NCI-H82 (cell line): ENCODE measurements around the gene RBM45.
"Not testable (repeated sequence)": the region's sequence is repeated elsewhere in the genome, so short reads cannot be mapped to it uniquely, and the experiment has no call there.

Experiments
- DNase-seq: peaks from one replicate; lab custom pipeline; 2025; lab: John Stamatoyannopoulos, UW

Gene RBM45

DNA sequence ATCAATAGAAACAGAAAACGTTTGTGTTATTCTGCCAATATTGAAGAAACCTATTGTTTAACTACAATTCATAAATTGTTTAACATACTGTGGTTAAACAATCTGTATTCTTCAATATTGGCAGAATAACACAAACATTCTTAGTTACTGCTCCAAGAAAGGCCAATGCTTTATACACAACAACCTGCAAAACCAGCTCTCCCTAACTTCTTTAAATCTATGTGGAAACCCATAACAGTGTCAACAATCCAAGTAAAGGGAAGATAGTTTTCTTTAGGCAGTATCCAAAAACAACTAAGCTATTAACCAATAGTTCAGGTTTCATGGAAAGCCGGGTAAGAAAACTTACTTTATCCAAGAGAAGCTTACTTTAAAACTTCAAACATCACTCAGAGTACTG is 6.2 kb upstream of the RBM45 start:
- no peak for DNase-seq

GRCh38 chr2:178108176-178108575 is 4.1 kb upstream of the RBM45 start:
- DNase-seq: no peak

- peak; percentile 78 for DNase-seq
These were observed 2.4 kb upstream of the RBM45 start for GRCh38 chr2:178109813-178110212.

DNA sequence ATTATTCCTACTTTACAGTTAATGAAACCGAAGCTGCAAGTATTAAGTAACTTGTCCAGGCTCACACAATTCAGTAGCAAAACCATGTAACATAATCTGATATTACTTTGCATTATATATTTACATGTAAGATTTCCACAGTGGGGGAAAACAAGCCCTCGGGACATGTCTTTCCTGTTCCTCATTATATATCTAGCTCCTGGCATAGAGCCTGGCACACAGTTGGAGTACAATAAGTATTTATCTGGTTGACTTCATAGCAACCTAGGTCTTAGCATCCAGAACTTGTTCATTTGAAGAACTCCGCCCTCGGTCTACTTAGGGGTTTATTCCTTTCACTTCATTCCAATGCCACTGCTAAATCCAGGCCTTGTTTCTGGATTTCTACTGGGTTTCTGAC is 1.6 kb upstream of the RBM45 start:
- no peak for DNase-seq

GRCh38 chr2:178111743-178112142 is 494 bp upstream of the RBM45 start:
- no peak for DNase-seq

DNA sequence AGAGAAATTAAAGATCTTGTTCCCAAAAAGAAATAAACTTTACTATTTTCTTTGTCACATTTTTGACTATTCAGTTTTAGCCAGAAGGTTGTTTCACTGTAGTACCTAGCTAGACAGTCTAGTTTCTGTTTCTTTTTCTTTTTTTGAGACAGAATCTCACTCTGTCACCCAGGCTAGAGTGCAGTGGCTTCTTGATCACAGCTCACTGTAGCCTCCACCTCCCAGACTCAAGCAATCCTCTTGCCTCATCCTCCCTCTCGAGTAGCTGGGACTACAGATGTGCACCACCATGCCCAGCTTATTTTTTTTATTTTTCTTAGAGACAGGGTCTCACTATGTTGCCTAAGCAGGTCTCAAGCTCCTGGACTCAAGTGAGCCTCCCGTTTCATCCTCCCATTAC is 2.2 kb downstream of the RBM45 start:
- DNase-seq: no peak

- DNase-seq: no peak
These were observed 3.0 kb downstream of the RBM45 start for GRCh38 chr2:178115271-178115670.

DNA sequence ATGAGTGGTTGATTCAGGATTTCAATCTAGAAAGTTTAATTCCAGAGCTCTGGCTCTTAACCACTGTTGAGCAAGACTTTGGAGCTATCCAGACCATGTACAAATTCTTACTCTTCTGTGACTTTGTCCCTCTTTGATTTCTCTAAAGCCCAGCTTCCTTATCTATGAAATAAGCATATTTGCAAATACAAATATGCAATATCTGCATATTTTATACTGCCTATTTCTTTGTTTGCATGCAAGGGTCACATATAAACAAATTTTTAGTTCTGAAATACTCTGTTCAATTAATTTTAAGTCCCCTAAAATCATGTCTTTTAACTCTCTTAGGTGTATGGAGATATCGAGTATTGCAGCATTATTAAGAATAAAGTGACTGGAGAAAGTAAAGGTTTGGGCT is 5.5 kb downstream of the RBM45 start:
- no peak for DNase-seq

GRCh38 chr2:178119179-178119922 is 7.1 kb downstream of the RBM45 start:
- peak; percentile 30 for DNase-seq

DNA sequence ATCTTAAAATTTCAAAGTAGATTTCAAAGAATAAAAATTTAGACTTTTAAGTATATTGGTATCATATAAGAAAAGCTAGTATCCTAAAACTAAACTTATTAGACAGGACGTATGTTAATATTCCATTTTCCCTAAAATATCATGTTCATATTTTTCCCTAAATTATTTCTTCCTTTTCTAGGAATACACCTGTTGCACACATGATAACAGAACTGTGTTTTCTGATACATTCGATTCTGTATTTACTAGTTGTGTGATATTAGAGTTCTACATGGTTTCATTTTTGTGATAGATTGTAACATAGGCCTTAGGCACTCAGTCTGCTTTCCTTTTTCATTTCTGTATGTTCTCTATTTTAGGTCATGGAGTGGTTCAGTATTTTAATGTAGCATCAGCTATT is 10.9 kb downstream of the RBM45 start:
- DNase-seq: no peak

DNA sequence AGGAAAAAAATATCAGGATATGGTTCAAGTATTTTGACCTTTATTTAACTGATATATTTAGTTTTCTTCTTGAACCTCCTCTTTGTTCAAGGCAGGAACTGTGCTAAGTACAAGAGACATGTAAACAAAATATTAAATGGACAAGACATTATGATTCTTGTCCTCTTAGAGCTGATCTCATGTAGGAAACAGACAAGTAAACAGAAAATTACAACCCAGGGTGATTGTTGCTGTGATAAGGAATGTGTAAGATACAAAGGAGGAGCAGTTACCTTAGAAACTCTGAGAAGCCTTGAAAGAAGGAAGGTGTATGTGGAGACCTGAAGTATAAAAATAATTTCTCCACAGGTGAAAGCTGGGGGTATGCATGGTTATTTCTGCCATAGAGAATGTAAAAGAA is 12.9 kb downstream of the RBM45 start:
- DNase-seq: no peak

- no peak for DNase-seq
These were observed 13.6 kb downstream of the RBM45 start for GRCh38 chr2:178125862-178126261.

DNA sequence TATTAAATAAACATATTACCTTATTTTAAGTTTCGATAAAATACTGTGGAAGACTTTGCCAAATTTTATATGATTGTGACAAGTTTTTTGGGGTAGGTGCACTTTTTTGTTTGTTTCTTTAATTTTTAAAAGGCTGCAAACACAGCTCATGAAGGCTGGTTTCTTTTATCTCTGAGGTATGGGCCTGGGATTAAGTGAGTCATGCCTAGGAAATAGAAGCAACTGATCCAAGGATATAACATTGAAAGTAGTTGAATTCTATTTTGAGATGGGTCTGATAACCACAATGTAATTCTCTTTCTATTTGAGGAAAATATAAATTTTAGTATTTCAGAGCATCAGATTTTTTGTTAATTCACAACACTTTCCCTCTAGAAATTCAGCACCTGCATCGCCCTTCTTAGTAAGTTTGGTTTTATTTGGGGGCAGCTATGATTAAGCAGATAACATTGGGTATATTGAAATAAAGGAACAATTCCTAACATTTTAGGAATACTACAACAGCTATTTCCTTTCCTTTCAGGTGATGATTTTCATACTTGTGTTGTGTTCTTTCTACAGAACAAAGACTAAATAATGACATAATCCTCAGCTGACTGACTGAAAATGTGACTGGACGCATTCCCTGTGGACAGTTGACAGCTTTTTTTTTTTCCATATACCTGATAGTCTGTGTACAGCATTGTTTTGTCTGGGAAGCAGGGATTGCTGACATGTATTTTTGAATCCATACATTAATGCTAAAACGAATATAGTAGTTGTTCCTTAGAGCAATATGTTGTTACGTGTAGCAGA is 16.8 kb downstream of the RBM45 start:
- no peak for DNase-seq

GRCh38 chr2:178136321-178137025 is 24.2 kb downstream of the RBM45 start:
- no peak for DNase-seq

DNA sequence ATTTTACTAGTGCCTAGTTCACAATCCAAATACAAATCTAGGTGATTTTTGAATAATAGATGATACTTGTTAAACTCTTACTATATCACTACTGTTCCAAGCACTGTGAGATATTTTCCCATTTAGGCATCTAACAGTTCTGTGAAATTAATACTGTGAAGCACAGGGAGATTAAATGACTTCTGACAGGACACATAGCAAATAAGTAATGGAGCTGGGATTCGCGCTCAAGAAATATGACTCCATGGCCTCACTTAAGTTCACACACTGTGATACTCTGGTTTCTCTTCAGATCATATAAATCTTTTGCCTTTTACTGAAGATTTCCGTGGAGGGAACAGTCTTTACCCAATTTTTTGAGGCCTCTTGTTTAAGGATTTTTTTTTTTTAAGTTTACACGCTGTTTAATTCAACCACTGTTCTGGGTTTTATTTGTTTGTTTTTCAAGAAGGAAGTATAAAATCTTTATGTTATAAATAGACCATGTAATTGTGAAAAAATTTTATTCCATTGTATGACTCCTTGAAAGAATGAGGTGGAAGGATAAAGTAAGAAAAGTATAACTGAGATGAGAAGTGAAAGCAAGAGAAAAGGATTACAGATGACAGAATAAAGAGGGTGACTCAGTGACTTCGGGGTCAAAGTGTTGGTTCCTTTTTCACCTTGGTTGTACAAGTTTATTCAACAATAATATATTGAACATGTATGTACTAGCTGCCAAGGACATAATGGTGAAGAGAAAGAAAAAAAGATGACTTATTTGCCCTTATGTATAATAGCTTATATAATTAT is 30.2 kb downstream of the RBM45 start:
- DNase-seq: peak; percentile 8

GRCh38 chr2:178143481-178143880 is 31.2 kb downstream of the RBM45 start:
- peak; percentile 7 for DNase-seq

DNA sequence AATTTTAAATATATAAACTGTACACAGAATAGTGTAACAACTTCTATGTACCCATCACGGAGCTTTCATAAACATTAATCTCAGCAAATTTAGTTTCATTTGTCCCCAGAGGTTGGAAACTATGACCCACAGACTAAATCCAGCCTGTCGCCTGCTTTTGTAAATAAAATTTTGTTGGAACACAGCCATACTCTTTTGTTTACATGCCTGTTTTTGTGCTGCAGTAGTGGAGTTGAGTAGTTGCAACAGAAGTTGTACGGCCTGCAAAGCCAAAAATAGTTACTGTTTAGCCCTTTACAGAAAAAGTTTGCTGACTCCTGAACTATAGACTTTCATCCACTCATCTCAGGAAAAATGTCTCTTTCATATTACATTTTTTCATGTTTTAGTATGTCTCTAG is 39.8 kb downstream of the RBM45 start:
- DNase-seq: no peak

DNA sequence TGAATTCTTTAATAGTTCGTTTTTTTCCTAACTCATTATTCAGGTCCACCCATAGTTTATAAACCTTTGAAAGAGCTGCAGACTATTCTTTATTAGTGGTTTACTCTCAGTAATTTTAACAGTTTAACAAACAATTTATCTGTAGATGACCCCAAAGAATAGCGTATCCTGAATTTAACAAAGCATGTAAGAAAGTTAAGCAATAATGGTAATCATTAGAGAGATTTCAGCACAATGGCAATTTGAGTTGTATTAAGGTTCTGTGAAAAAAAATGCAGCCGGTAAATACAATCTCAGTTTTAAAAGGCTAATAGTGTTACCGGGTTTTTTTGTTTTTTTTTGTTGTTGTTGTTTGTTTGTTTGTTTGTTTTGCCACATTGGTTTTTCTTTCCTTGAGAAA is 40.3 kb downstream of the RBM45 start:
- no peak for DNase-seq

DNA sequence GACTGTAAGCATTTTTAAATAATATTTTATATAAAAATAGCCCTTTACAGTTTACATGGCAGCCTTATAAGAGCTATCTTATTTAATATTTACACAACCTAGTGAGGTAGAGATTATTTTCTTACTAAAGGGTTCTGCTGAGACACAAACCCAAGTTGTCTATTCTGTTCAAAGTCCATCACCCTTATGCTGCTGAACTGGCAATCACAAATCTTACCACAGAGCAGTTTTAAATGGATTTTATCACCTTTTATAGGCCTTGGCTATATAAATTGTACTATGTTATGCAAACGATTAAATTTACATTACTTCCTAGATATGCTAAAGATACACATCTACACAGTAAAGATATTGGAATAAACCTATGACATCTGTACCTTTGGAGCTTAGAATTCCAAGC is 40.7 kb downstream of the RBM45 start:
- DNase-seq: no peak

- not testable (repeated sequence) for DNase-seq
These were observed 41.6 kb downstream of the RBM45 start for GRCh38 chr2:178153878-178154277.

DNA sequence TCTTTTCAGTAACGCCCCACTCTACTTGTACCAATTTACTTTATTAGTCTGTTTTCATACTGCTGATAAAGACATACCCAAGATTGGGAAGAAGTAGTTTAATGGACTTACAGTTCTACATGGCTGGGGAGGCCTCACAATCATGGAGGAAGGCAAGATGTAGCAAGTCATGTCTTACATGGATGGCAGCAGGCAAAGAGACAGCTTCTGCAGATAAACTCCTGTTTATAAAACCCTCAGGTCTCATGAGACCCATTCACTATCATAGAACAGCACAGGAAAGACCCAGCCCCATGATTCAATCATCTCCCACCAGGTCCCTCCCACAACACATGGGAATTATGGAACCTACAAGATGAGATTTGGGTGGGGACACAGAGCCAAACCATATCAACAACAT is 43.3 kb downstream of the RBM45 start:
- DNase-seq: no peak

- DNase-seq: no peak
These were observed 45.3 kb downstream of the RBM45 start for GRCh38 chr2:178157574-178157973.
